OCI-LY7 (cell line): ENCODE data around the gene TELO2. TPM values are rescaled to one million over a fixed set of nuclear protein-coding genes. Genes with fewer than 3 reads are reported as not detected.

Experiments
- BruUV-seq: library from RNA; stranded (reverse); fragments of 400-500 nt; replicated peaks from 2 replicates; lab custom pipeline; 2021; lab: Mats Ljungman, UMichigan
- CTCF ChIA-PET: fragments of 300-600 bp; sonication (Branson Sonifier 250); formaldehyde crosslinking; loops from one replicate; lab custom pipeline; 2022; ENCODE audit warnings: antibody characterized with exemption; ENCODE audit not compliant: unreplicated experiment; lab: Charles Lee
- POLR2A ChIA-PET: fragments of 300-600 bp; sonication (Branson Sonifier 250); formaldehyde crosslinking; loops from one replicate; lab custom pipeline; 2022; ENCODE audit warnings: antibody characterized with exemption; lab: Charles Lee
- DNase-seq: peaks from one replicate; pipeline ENCODE4 v3.0.0-alpha.2; 2015; ENCODE audit warnings: low spot score
- H2AFZ ChIP-seq: fragments of 200-600 bp; sonication (generic), shearing (Covaris generic); 2 replicates; pipeline ENCODE4 v1.6.1; 2014; ENCODE audit warnings: mild to moderate bottlenecking, antibody characterized with exemption, low read length, moderate library complexity
- H3K27ac ChIP-seq: fragments of 200-600 bp; sonication (generic); 2 replicates; pipeline ENCODE4 v1.5.1; 2014; ENCODE audit warnings: mixed run types, low read depth, mild to moderate bottlenecking, moderate library complexity, low read length, inconsistent platforms; ENCODE audit not compliant: poor library complexity, severe bottlenecking
- H3K36me3 ChIP-seq: fragments of 200-600 bp; sonication (generic); 2 replicates; pipeline ENCODE4 v1.6.1; 2014; ENCODE audit warnings: mild to moderate bottlenecking, antibody characterized with exemption, low read length, moderate library complexity, mixed read lengths; ENCODE audit not compliant: insufficient read depth
- H3K4me1 ChIP-seq: fragments of 200-600 bp; sonication (generic); 2 replicates; pipeline ENCODE4 v1.5.1; 2014; ENCODE audit warnings: mild to moderate bottlenecking, low read length; ENCODE audit not compliant: insufficient read depth, poor library complexity, severe bottlenecking
- H3K4me2 ChIP-seq: fragments of 200-600 bp; sonication (generic); 2 replicates; pipeline ENCODE4 v1.6.1; 2014; ENCODE audit warnings: mild to moderate bottlenecking, low read length
- H3K4me3 ChIP-seq: fragments of 200-600 bp; sonication (generic); 2 replicates; pipeline ENCODE4 v1.5.1; 2014; ENCODE audit warnings: mild to moderate bottlenecking, low read depth, low read length; ENCODE audit not compliant: poor library complexity, severe bottlenecking
- H3K79me2 ChIP-seq: fragments of 200-600 bp; sonication (generic); 2 replicates; pipeline ENCODE4 v1.6.1; 2016; ENCODE audit warnings: low read depth, mild to moderate bottlenecking, low read length, moderate library complexity, mixed read lengths; ENCODE audit not compliant: insufficient read depth
- H3K9me2 ChIP-seq: fragments of 200-600 bp; sonication (generic); 2 replicates; pipeline ENCODE4 v1.6.1; 2016; ENCODE audit warnings: mild to moderate bottlenecking, low read length, mixed read lengths; ENCODE audit not compliant: insufficient read depth
- H3K9me3 ChIP-seq: fragments of 200-600 bp; sonication (generic); 2 replicates; pipeline ENCODE4 v1.6.1; 2014; ENCODE audit warnings: mild to moderate bottlenecking, mixed run types, low read length, mixed read lengths
- H4K20me1 ChIP-seq: fragments of 200-600 bp; sonication (generic); 2 replicates; pipeline ENCODE4 v1.6.1; 2014; ENCODE audit warnings: mild to moderate bottlenecking, antibody characterized with exemption, low read length, moderate library complexity, mixed read lengths; ENCODE audit not compliant: insufficient read depth
- CTCF ChIP-seq: fragments of 200-600 bp; sonication (generic); conservative IDR thresholded peaks from 2 replicates; pipeline ENCODE4 v1.5.1; 2014; ENCODE audit warnings: mild to moderate bottlenecking, antibody characterized with exemption, low read length, moderate library complexity, mixed read lengths
- EZH2phosphoT487 ChIP-seq: fragments of 200-600 bp; sonication (generic); IDR thresholded peaks from 2 replicates; pipeline ENCODE4 v1.6.1; 2018; ENCODE audit warnings: low read depth, borderline replicate concordance, mild to moderate bottlenecking, mixed run types, antibody characterized with exemption, low read length, moderate library complexity, mixed read lengths
- intact Hi-C: fragments of 100-400 bp; cut with micrococcal nuclease; formaldehyde crosslinking; loops from one replicate; pipeline ENCODE4 v1.10.0; 2022; ENCODE audit not compliant: unreplicated experiment
- total RNA-seq, 2 experiments: library from RNA; depleted of rRNA in 1 of 2; stranded (reverse); fragments of >200 nt in 1 of 2; shearing (Covaris generic) in 1 of 2; gene quantifications; 2 replicates each; pipeline ENCODE4 v1.2.3, GENCODE V29; 2014 to 2022

TELO2 gene
- total RNA-seq, 2 experiments from 2014 or later: 58.2 to 70.1 TPM

- no peak overlapping the region for H3K4me2 ChIP-seq
- H3K4me1 ChIP-seq: peaks cover 9% of the 10 kb centered on the region
- ChIA-PET POLR2A (no interaction called here), CTCF (no interaction called here)
- H3K79me2 ChIP-seq: no peaks in the 10 kb centered on the region
- no peak overlapping the region for H3K4me3 ChIP-seq
- TF ChIP-seq CTCF (no peak), EZH2phosphoT487 (no peak)
- no peak for DNase-seq
- BruUV-seq: no TSS peak
- H3K9me3 ChIP-seq: no peaks in the 10 kb centered on the region
- no peak overlapping the region for H2AFZ ChIP-seq
- no peaks in the 10 kb centered on the region for H4K20me1 ChIP-seq
- peaks cover 9% of the 10 kb centered on the region; the same call in 1 of the 2 replicates for H3K36me3 ChIP-seq
- H3K9me2 ChIP-seq: no peaks in the 10 kb centered on the region
- intact Hi-C loops: no loop called here
- no peak overlapping the region for H3K27ac ChIP-seq
These were observed 32.0 kb upstream of the TELO2 start for GRCh38 chr16:1461146-1461545.

GRCh38 chr16:1464196-1464893, 28.8 kb upstream of the TELO2 start:
- Histone ChIP-seq H3K9me3 (no peaks in the 10 kb centered on the region), H3K36me3 (peaks cover 9% of the 10 kb centered on the region; the same call in 1 of the 2 replicates), H3K4me3 (no peak overlapping the region), H3K4me2 (no peak overlapping the region), H4K20me1 (no peaks in the 10 kb centered on the region), H3K27ac (no peak overlapping the region), H3K4me1 (peaks cover 1% of the 10 kb centered on the region), H2AFZ (no peak overlapping the region), H3K79me2 (no peaks in the 10 kb centered on the region), H3K9me2 (no peaks in the 10 kb centered on the region)
- intact Hi-C loops: no loop called here
- BruUV-seq: no TSS peak
- ChIA-PET CTCF (no interaction called here), POLR2A (no interaction called here)
- no peak for DNase-seq
- TF ChIP-seq EZH2phosphoT487 (no peak), CTCF (no peak)

GRCh38 chr16:1464894-1465566, 28.1 kb upstream of the TELO2 start:
- ChIA-PET POLR2A (no interaction called here), CTCF (no interaction called here)
- Histone ChIP-seq H3K79me2 (no peaks in the 10 kb centered on the region), H3K36me3 (peaks cover 9% of the 10 kb centered on the region; the same call in 1 of the 2 replicates), H3K4me3 (no peak overlapping the region), H3K9me2 (no peaks in the 10 kb centered on the region), H2AFZ (no peak overlapping the region), H3K27ac (no peak overlapping the region), H3K4me2 (no peak overlapping the region), H3K4me1 (no peaks in the 10 kb centered on the region), H4K20me1 (no peaks in the 10 kb centered on the region), H3K9me3 (no peaks in the 10 kb centered on the region)
- BruUV-seq: no TSS peak
- no peak for DNase-seq
- TF ChIP-seq CTCF: no peak
- TF ChIP-seq EZH2phosphoT487: no peak
- intact Hi-C loops: no loop called here
